Activated CD8-positive, alpha-beta T cell treated with anti-CD3 and anti-CD28 coated beads for 36 hours (primary cell): ENCODE measurements around the gene PCDH9. TPM values are rescaled to one million over a fixed set of nuclear protein-coding genes. Genes with fewer than 3 reads are reported as not detected.

Experiments
- ATAC-seq: fragments of 200-7000 bp; cut with Tn5 transposase; one replicate; pipeline ENCODE4 v1.10.0; 2021; ENCODE audit warnings: mild to moderate bottlenecking, moderate library complexity
- CTCF ChIA-PET: fragments of 350-600 bp; sonication (Branson Sonifier 250); formaldehyde crosslinking; loops from one replicate; lab custom pipeline; 2021; ENCODE audit warnings: antibody characterized with exemption; lab: Charles Lee
- POLR2A ChIA-PET: fragments of 350-600 bp; sonication (Branson Sonifier 250); formaldehyde crosslinking; loops from one replicate; lab custom pipeline; 2021; ENCODE audit warnings: antibody characterized with exemption; lab: Charles Lee
- DNase-seq: peaks from one replicate; pipeline ENCODE4 v3.0.0-alpha.2; 2020
- H3K27ac Mint-ChIP-seq: one replicate; pipeline ENCODE4 v1.8.0; 2021; ENCODE audit warnings: mild to moderate bottlenecking, mixed read lengths
- H3K27me3 Mint-ChIP-seq: one replicate; pipeline ENCODE4 v1.8.0; 2021; ENCODE audit warnings: mixed read lengths
- H3K36me3 Mint-ChIP-seq: one replicate; pipeline ENCODE4 v1.8.0; 2021; ENCODE audit warnings: low read depth, mixed read lengths
- H3K4me1 Mint-ChIP-seq: one replicate; pipeline ENCODE4 v1.8.0; 2021; ENCODE audit warnings: low read depth, mixed read lengths
- H3K4me3 Mint-ChIP-seq: one replicate; pipeline ENCODE4 v1.8.0; 2021; ENCODE audit warnings: mild to moderate bottlenecking, moderate library complexity, mixed read lengths
- H3K9me3 Mint-ChIP-seq: one replicate; pipeline ENCODE4 v1.8.0; 2021; ENCODE audit warnings: mixed read lengths
- CTCF ChIP-seq: fragments of 200-600 bp; IDR thresholded peaks from one replicate; pipeline ENCODE4 v1.8.0; 2022; ENCODE audit warnings: antibody characterized with exemption, mild to moderate bottlenecking
- intact Hi-C: fragments of 100-400 bp; cut with micrococcal nuclease; formaldehyde crosslinking; loops from one replicate; pipeline ENCODE4 v1.10.0; 2022
- total RNA-seq, 2 experiments: library from RNA; stranded (reverse); gene quantifications; one replicate each; pipeline ENCODE4 v1.2.3, GENCODE V29; 2021

PCDH9 gene
- total RNA-seq, 2 experiments from 2014 or later: 0.04 to 0.14 TPM

GRCh38 chr13:67096418-67096817 lies 133.7 kb downstream of the PCDH9 start:
- H3K4me3 Mint-ChIP-seq: no peak overlapping the region
- CTCF ChIA-PET: no interaction called here
- DNase-seq (no peak), ATAC-seq (no peak)
- no peaks in the 10 kb centered on the region for H3K27me3 Mint-ChIP-seq
- no peaks in the 10 kb centered on the region for H3K9me3 Mint-ChIP-seq
- H3K36me3 Mint-ChIP-seq: no peaks in the 10 kb centered on the region
- intact Hi-C loops: no loop called here
- no peak for TF ChIP-seq CTCF
- no peaks in the 10 kb centered on the region for H3K4me1 Mint-ChIP-seq
- POLR2A ChIA-PET: no interaction called here
- H3K27ac Mint-ChIP-seq: no peak overlapping the region

GRCh38 chr13:67095621-67096020 lies 134.5 kb downstream of the PCDH9 start:
- DNase-seq (no peak), ATAC-seq (no peak)
- ChIA-PET CTCF (no interaction called here), POLR2A (no interaction called here)
- TF ChIP-seq CTCF: no peak
- Mint-ChIP-seq H3K27ac (no peak overlapping the region), H3K4me1 (no peaks in the 10 kb centered on the region), H3K36me3 (no peaks in the 10 kb centered on the region), H3K27me3 (no peaks in the 10 kb centered on the region), H3K4me3 (no peak overlapping the region), H3K9me3 (no peaks in the 10 kb centered on the region)
- intact Hi-C loops: no loop called here

- CTCF ChIA-PET: no interaction called here
These were observed 135.2 kb downstream of the PCDH9 start for GRCh38 chr13:67094952-67095351.

GRCh38 chr13:67094078-67094477 lies 136.1 kb downstream of the PCDH9 start:
- Mint-ChIP-seq H3K27ac (no peak overlapping the region), H3K27me3 (no peaks in the 10 kb centered on the region), H3K4me1 (no peaks in the 10 kb centered on the region), H3K36me3 (no peaks in the 10 kb centered on the region), H3K4me3 (no peak overlapping the region), H3K9me3 (no peaks in the 10 kb centered on the region)
- TF ChIP-seq CTCF: no peak
- ATAC-seq: no peak
- POLR2A ChIA-PET: no interaction called here
- intact Hi-C loops: loop anchor here (5.0 kb wide), 1 partner anchor 143 kb away; no protein-coding TSS in a partner anchor
- CTCF ChIA-PET: no interaction called here
- DNase-seq: no peak

More at GRCh38 chr13:67094952-67095351, 135.2 kb downstream of the PCDH9 start:
- POLR2A ChIA-PET: no interaction called here
- no peak for TF ChIP-seq CTCF
- no peaks in the 10 kb centered on the region for H3K4me1 Mint-ChIP-seq
- no peak for DNase-seq
- no peak overlapping the region for H3K4me3 Mint-ChIP-seq
- H3K9me3 Mint-ChIP-seq: no peaks in the 10 kb centered on the region
- H3K36me3 Mint-ChIP-seq: no peaks in the 10 kb centered on the region
- H3K27me3 Mint-ChIP-seq: no peaks in the 10 kb centered on the region
- no peak for ATAC-seq
- no peak overlapping the region for H3K27ac Mint-ChIP-seq
- intact Hi-C loops: loop anchor here (5.0 kb wide), 1 partner anchor 142 kb away; no protein-coding TSS in a partner anchor

GRCh38 chr13:67091603-67092002 lies 138.5 kb downstream of the PCDH9 start:
- Mint-ChIP-seq H3K4me1 (no peaks in the 10 kb centered on the region), H3K4me3 (no peak overlapping the region), H3K27ac (no peak overlapping the region), H3K36me3 (no peaks in the 10 kb centered on the region), H3K9me3 (no peaks in the 10 kb centered on the region), H3K27me3 (no peaks in the 10 kb centered on the region)
- intact Hi-C loops: loop anchor here (5.0 kb wide), 1 partner anchor 146 kb away; no protein-coding TSS in a partner anchor
- TF ChIP-seq CTCF: no peak
- POLR2A ChIA-PET: no interaction called here
- CTCF ChIA-PET: interaction anchor here (1.4 kb wide), 1 partner anchor 54 kb away, joined by 3 read pairs; no protein-coding TSS in a partner anchor
- no peak for DNase-seq
- ATAC-seq: no peak
